A549 (cell line): ENCODE data around the gene CEP72. TPM values are rescaled to one million over a fixed set of nuclear protein-coding genes. Genes with fewer than 3 reads are reported as not detected.
A peak's percentile ranks its signal among the peaks of the same experiment; 100 is the strongest.

ENCODE experiments used
- ATAC-seq, 2 experiments: fragments of 200-7000 bp in 1 of 2; fragments of >200 bp in 1 of 2; cut with Nextera tagmentation in 1 of 2; cut with Tn5 transposase in 1 of 2; 3 replicates each; pipeline versions ENCODE4 v1.8.0 to v1.9.1; 2018 to 2020; ENCODE audit warnings: mild to moderate bottlenecking in 1 of 2, moderate library complexity in 1 of 2
- CTCF ChIA-PET: fragments of 300-600 bp; sonication (Branson Sonifier 250); formaldehyde crosslinking; extraction: SDS; loops from one replicate; lab custom pipeline; 2021; ENCODE audit warnings: antibody characterized with exemption, inconsistent platforms; lab: Yijun Ruan, JAX
- POLR2A ChIA-PET: fragments of 350-600 bp; formaldehyde crosslinking; extraction: SDS; loops from one replicate; lab custom pipeline; 2021; ENCODE audit warnings: antibody characterized with exemption, inconsistent platforms; lab: Yijun Ruan, JAX
- DNase-seq, 2 experiments: peaks; one replicate each; pipeline versions ENCODE4 v3.0.0 to v3.0.0-alpha.2; 2011 to 2016; ENCODE audit warnings: low read depth in 1 of 2, low spot score in 1 of 2
- FAIRE-seq: peaks from 2 replicates; lab custom pipeline; 2011; peaks lifted over from hg19 to GRCh38; lab: Jason Lieb, UNC
- H3K27ac ChIP-seq, 2 experiments: fragments of >200 bp; sonication (Bioruptor Twin); formaldehyde crosslinking; 3 replicates each; pipeline ENCODE4 v1.5.1; 2016 to 2017
- H3K4me1 ChIP-seq: fragments of >200 bp; sonication (Bioruptor Twin); formaldehyde crosslinking; 3 replicates; pipeline ENCODE4 v1.6.1; 2016
- H3K4me2 ChIP-seq: fragments of >200 bp; sonication (Bioruptor Twin); formaldehyde crosslinking; 3 replicates; pipeline ENCODE4 v1.6.1; 2016
- H3K4me3 ChIP-seq: fragments of >200 bp; sonication (Bioruptor Twin); formaldehyde crosslinking; 3 replicates; pipeline ENCODE4 v1.5.1; 2016
- H3K9me3 ChIP-seq: fragments of >200 bp; sonication (Bioruptor Twin); formaldehyde crosslinking; 3 replicates; pipeline ENCODE4 v1.6.1; 2016
- CBX2 ChIP-seq: fragments of 200-600 bp; sonication (generic); IDR thresholded peaks from 2 replicates; pipeline ENCODE4 v1.6.1; 2016; ENCODE audit warnings: low read depth, mild to moderate bottlenecking, borderline replicate concordance
- CHD2 ChIP-seq: fragments of 150-350 bp; IDR thresholded peaks from 2 replicates; pipeline ENCODE4 v1.6.1; 2014; ENCODE audit warnings: low read length; ENCODE audit not compliant: partially characterized antibody
- CHD4 ChIP-seq: fragments of 200-600 bp; sonication (generic); IDR thresholded peaks from 2 replicates; pipeline ENCODE4 v1.6.1; 2016; ENCODE audit warnings: antibody characterized with exemption, mild to moderate bottlenecking, borderline replicate concordance
- EHF ChIP-seq: fragments of 250-450 bp; sonication (Bioruptor Pico); IDR thresholded peaks from 2 replicates; pipeline ENCODE4 v1.5.0; 2020; ENCODE audit warnings: mild to moderate bottlenecking
- EP300 ChIP-seq, 2 experiments: fragments of >200 bp; sonication (Bioruptor Twin); formaldehyde crosslinking; IDR thresholded peaks; 2 replicates in 1 of 2; 3 replicates in 1 of 2; pipeline ENCODE4 v1.6.1; 2016 to 2017
- FOSB ChIP-seq: fragments of 250-450 bp; sonication (Bioruptor Pico); IDR thresholded peaks from 2 replicates; pipeline ENCODE4 v1.5.0; 2020; ENCODE audit warnings: mild to moderate bottlenecking, moderate library complexity
- FOSL2 ChIP-seq, 2 experiments: fragments of 450-650 bp in 1 of 2; fragments of >200 bp in 1 of 2; sonication (Bioruptor Twin) in 1 of 2; formaldehyde crosslinking; IDR thresholded peaks; 2 replicates each; pipeline versions ENCODE4 v1.5.0 to v1.6.1; 2016 to 2020; ENCODE audit warnings: mild to moderate bottlenecking in 1 of 2, moderate library complexity in 1 of 2
- GATA3 ChIP-seq: IDR thresholded peaks from 2 replicates; pipeline ENCODE4 v1.6.1; 2012; ENCODE audit warnings: borderline replicate concordance
- HEYL ChIP-seq: fragments of 250-450 bp; sonication (Bioruptor Pico); IDR thresholded peaks from 2 replicates; pipeline ENCODE4 v1.8.0; 2021; ENCODE audit warnings: mild to moderate bottlenecking, moderate library complexity
- JUNB ChIP-seq: fragments of >200 bp; sonication (Bioruptor Twin); formaldehyde crosslinking; IDR thresholded peaks from 2 replicates; pipeline ENCODE4 v1.6.1; 2016
- NPAS2 ChIP-seq: fragments of 250-450 bp; sonication (Bioruptor Pico); IDR thresholded peaks from 2 replicates; pipeline ENCODE4 v1.8.0; 2022; ENCODE audit warnings: mild to moderate bottlenecking, moderate library complexity, borderline replicate concordance
- POLR2A ChIP-seq: IDR thresholded peaks from 2 replicates; pipeline ENCODE4 v1.6.1; 2012; ENCODE audit warnings: mild to moderate bottlenecking, low read length
- POLR2AphosphoS2 ChIP-seq: conservative IDR thresholded peaks from 2 replicates; pipeline ENCODE4 v1.6.1; 2012; ENCODE audit warnings: low read length, improper control_type of control experiment, inconsistent platforms
- RAD21 ChIP-seq, 2 experiments: fragments of >200 bp in 1 of 2; sonication (Bioruptor Twin) in 1 of 2; formaldehyde crosslinking in 1 of 2; IDR thresholded peaks in 1 of 2; conservative IDR thresholded peaks in 1 of 2; 2 replicates in 1 of 2; 3 replicates in 1 of 2; pipeline ENCODE4 v1.6.1; 2012 to 2018; ENCODE audit warnings: inconsistent platforms in 1 of 2
- RCOR1 ChIP-seq: fragments of 150-350 bp; IDR thresholded peaks from 2 replicates; pipeline ENCODE4 v1.6.1; 2014; ENCODE audit warnings: antibody characterized with exemption, low read length, low read depth
- RFX5 ChIP-seq: fragments of 450-650 bp; IDR thresholded peaks from 2 replicates; pipeline ENCODE4 v1.7.1; 2014; ENCODE audit warnings: antibody characterized with exemption, mild to moderate bottlenecking, moderate library complexity
- SMC3 ChIP-seq: fragments of >200 bp; sonication (Bioruptor Twin); formaldehyde crosslinking; IDR thresholded peaks from 3 replicates; pipeline ENCODE4 v1.6.1; 2018; ENCODE audit warnings: inconsistent platforms
- TP53 ChIP-seq: fragments of 250-450 bp; sonication (Bioruptor Pico); IDR thresholded peaks from 2 replicates; pipeline ENCODE4 v1.5.0; 2021; ENCODE audit warnings: mild to moderate bottlenecking, moderate library complexity
- ZNF302 ChIP-seq: fragments of 250-450 bp; sonication (Bioruptor Pico); IDR thresholded peaks from 2 replicates; pipeline ENCODE4 v1.9.0; 2021; ENCODE audit warnings: inconsistent platforms, mild to moderate bottlenecking, moderate library complexity
- ZSCAN20 ChIP-seq: fragments of 250-450 bp; sonication (Bioruptor Pico); IDR thresholded peaks from 2 replicates; pipeline ENCODE4 v1.8.0; 2022; ENCODE audit warnings: mild to moderate bottlenecking, moderate library complexity
- WGBS: methylation state at CpG from one replicate; pipeline ENCODE4 v1.1.6; 2017; ENCODE audit errors: missing lambda C conversion rate; 5-methylcytosine and 5-hydroxymethylcytosine counted together
- polyA plus RNA-seq, 4 experiments: library from polyadenylated mRNA; depleted of rRNA in 3 of 4; stranded (reverse); fragments of >200 nt; fragmentation: RNase III in 1 of 4; extraction: RNeasy Plus Mini Kit Qiagen cat#74134 plus additional on column Dnase treatment in 1 of 4; gene quantifications; 2 replicates in 3 of 4; 3 replicates in 1 of 4; pipeline ENCODE4 v1.2.3, GENCODE V29; 2011 to 2017
- TF ChIP-seq, protein P1 (sequence below): fragments of >200 bp; sonication (Bioruptor Twin); formaldehyde crosslinking; IDR thresholded peaks from 2 replicates; pipeline ENCODE4 v1.6.1; 2016
- TF ChIP-seq, protein P2 (sequence below): fragments of >200 bp; sonication (Bioruptor Twin); formaldehyde crosslinking; IDR thresholded peaks from 3 replicates; pipeline ENCODE4 v1.6.1; 2016
- TF ChIP-seq, protein P3 (sequence below): IDR thresholded peaks from 2 replicates; pipeline ENCODE4 v1.6.1; 2012; ENCODE audit warnings: low read depth, borderline replicate concordance
- TF ChIP-seq, protein P4 (sequence below): fragments of >200 bp; sonication (Bioruptor Twin); formaldehyde crosslinking; IDR thresholded peaks from 3 replicates; pipeline ENCODE4 v1.5.1; 2016

Gene CEP72
- polyA plus RNA-seq, 2 of the 4 experiments (the other 2 are of a cell fraction), result 10.8 to 11.1 TPM

DNA sequence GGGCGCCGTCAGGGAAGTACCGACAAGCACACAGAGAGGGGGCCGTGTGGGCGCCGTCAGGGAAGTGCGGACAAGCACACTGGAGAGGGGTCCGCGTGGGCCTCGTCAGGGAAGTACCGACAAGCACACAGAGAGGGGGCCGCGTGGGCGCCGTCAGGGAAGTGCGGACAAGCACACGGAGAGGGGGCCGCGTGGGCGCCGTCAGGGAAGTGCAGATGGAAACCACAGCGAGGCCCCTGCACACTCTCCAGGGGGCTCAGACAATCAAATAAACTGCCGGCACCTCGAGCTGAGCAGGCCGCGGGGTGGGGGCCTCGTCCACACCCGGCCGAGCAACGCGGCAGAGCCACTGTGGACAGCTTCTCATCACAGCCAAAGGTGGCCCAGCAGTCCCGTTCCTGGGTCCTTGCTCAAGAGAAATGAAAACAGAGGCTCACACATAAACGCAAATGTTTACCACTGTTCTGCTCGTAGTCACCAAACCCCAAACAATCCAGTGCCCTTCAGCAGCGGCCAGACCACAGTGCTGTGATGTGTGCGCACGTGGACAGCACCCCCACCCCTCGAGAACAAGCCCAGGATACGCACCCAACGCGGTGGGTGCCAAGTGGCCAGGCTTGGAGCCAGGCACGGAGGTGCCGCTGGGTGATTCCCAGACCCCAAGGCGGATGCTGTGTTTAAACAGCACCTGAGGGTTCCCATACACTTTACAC, 56.3 kb downstream of the CEP72 start:
- 86% methylated on average over 37 of the region's 44 CpGs for WGBS
- ATAC-seq (no peak), DNase-seq (no peak), FAIRE-seq (no peak)
- CTCF ChIA-PET, result interaction anchor here (0.6 to 7.0 kb wide), 17 partner anchors 10 to 499 kb away, joined by 3 to 87 read pairs (median 5); partner anchors contain the start of genes BRD9 and TRIP13
- no peaks in the 10 kb centered on the region for H3K9me3 ChIP-seq
- no peak overlapping the region for H3K4me2 ChIP-seq
- H3K4me1 ChIP-seq, result peaks cover 35% of the 10 kb centered on the region
- POLR2A ChIA-PET, result no interaction called here
- TF ChIP-seq RFX5, result no peak
- no peak for TF ChIP-seq CHD4
- no peak for TF ChIP-seq EP300 (IDR thresholded peaks at IDR 0.05)
- TF ChIP-seq, protein P1, sequence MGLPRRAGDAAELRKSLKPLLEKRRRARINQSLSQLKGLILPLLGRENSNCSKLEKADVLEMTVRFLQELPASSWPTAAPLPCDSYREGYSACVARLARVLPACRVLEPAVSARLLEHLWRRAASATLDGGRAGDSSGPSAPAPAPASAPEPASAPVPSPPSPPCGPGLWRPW, result no peak
- no peak for TF ChIP-seq JUNB
- TF ChIP-seq EHF, result no peak
- TF ChIP-seq ZSCAN20 (CRISPR knock-in tag), result no peak
- no peak for TF ChIP-seq CHD2
- no peak for TF ChIP-seq RAD21 (conservative IDR thresholded peaks at IDR 0.05 in 1 of 2, IDR thresholded peaks at IDR 0.05 in 1 of 2)
- TF ChIP-seq, protein P2, sequence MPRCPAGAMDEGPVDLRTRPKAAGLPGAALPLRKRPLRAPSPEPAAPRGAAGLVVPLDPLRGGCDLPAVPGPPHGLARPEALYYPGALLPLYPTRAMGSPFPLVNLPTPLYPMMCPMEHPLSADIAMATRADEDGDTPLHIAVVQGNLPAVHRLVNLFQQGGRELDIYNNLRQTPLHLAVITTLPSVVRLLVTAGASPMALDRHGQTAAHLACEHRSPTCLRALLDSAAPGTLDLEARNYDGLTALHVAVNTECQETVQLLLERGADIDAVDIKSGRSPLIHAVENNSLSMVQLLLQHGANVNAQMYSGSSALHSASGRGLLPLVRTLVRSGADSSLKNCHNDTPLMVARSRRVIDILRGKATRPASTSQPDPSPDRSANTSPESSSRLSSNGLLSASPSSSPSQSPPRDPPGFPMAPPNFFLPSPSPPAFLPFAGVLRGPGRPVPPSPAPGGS, result no peak
- TF ChIP-seq GATA3, result no peak
- TF ChIP-seq RCOR1, result no peak
- TF ChIP-seq NPAS2 (CRISPR knock-in tag), result no peak
- TF ChIP-seq, protein P3, sequence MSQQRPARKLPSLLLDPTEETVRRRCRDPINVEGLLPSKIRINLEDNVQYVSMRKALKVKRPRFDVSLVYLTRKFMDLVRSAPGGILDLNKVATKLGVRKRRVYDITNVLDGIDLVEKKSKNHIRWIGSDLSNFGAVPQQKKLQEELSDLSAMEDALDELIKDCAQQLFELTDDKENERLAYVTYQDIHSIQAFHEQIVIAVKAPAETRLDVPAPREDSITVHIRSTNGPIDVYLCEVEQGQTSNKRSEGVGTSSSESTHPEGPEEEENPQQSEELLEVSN, result no peak
- TF ChIP-seq TP53 (CRISPR knock-in tag), result no peak
- no peak for TF ChIP-seq HEYL (CRISPR knock-in tag)
- no peak for TF ChIP-seq POLR2A
- TF ChIP-seq POLR2AphosphoS2, result no peak
- no peak overlapping the region for H3K4me3 ChIP-seq
- H3K27ac ChIP-seq, result peak overlapping the region in 1 of 2 experiments; percentile 56; a peak in 1 of 6 replicates

DNA sequence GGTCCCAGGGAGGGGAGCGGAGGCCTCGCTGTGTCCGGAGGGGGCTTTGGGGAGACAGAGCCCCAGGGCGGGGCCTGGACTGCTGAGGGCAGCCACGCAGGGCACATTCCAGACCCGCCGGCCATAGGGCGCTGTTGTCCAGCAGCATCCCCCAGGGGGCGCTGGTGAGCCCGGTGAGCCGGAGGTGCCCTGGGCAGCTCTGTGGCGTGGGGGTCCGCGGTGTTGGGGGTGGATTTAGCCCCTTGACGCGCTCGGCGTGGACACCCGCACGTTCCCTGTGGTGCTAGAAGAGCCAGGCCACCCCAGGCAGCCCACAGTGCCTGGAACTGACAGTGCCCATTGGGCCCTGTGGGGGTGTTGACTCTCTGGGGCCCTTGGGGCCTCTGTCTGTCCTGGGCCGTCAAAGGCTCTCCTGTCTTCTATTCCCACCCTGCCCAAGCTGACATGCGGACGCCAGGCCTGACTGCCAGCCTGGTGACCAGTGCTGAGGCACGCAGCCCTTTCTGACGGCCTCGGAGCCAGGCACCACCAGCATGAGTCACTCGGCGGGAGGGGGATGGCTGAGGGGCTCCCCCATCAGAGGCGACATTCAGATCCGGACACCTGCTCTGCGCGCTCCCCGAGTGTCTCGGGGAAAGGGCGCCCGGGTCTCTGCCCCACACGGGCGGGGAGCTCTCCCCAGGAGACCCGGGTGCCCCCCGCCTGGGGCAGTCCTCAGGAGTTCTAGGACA, 57.1 kb downstream of the CEP72 start:
- peak overlapping the region; percentile 31 to 56; a peak in 4 of 6 replicates for H3K27ac ChIP-seq
- CTCF ChIA-PET, result interaction anchor here (0.6 to 7.0 kb wide), 28 partner anchors 10 to 506 kb away, joined by 3 to 87 read pairs (median 4); partner anchors contain the start of genes BRD9 and TRIP13
- peak in 1 of 2 experiments; percentile 53; a peak in 3 of 6 replicates for ATAC-seq
- H3K4me1 ChIP-seq, result peaks cover 43% of the 10 kb centered on the region
- H3K4me2 ChIP-seq, result peak overlapping the region; percentile 21; the same call in 1 of the 3 replicates
- DNase-seq, result no peak
- POLR2A ChIA-PET, result no interaction called here
- no peak overlapping the region for H3K4me3 ChIP-seq
- TF ChIP-seq ZNF302 (CRISPR knock-in tag) (no peak), SMC3 (peak; percentile 56; the same call in 2 of the 3 replicates), RAD21 (conservative IDR thresholded peaks at IDR 0.05 in 1 of 2, IDR thresholded peaks at IDR 0.05 in 1 of 2) (peak; percentile 20 to 29; a peak in 3 of 5 replicates), FOSL2 (IDR thresholded peaks at IDR 0.05) (no peak), FOSL2 (CRISPR knock-in tag; IDR thresholded peaks at IDR 0.05) (peak; percentile 73), CHD2 (no peak), CBX2 (no peak), FOSB (CRISPR knock-in tag) (no peak), HEYL (CRISPR knock-in tag) (no peak)
- TF ChIP-seq, protein P4, sequence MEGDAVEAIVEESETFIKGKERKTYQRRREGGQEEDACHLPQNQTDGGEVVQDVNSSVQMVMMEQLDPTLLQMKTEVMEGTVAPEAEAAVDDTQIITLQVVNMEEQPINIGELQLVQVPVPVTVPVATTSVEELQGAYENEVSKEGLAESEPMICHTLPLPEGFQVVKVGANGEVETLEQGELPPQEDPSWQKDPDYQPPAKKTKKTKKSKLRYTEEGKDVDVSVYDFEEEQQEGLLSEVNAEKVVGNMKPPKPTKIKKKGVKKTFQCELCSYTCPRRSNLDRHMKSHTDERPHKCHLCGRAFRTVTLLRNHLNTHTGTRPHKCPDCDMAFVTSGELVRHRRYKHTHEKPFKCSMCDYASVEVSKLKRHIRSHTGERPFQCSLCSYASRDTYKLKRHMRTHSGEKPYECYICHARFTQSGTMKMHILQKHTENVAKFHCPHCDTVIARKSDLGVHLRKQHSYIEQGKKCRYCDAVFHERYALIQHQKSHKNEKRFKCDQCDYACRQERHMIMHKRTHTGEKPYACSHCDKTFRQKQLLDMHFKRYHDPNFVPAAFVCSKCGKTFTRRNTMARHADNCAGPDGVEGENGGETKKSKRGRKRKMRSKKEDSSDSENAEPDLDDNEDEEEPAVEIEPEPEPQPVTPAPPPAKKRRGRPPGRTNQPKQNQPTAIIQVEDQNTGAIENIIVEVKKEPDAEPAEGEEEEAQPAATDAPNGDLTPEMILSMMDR, result peak; percentile 69
- 26% methylated on average over 19 of the region's 40 CpGs for WGBS
- no peaks in the 10 kb centered on the region for H3K9me3 ChIP-seq
- FAIRE-seq, result no peak
